K562 (cell line): Measurements from ENCODE around the gene ANAPC4. TPM values are rescaled to one million over a fixed set of nuclear protein-coding genes. Genes with fewer than 3 reads are reported as not detected.

Experiments
- CCNT2 ChIP-seq: IDR thresholded peaks from 2 replicates; pipeline ENCODE4 v1.6.1; 2011; ENCODE audit warnings: borderline replicate concordance, low read depth, mild to moderate bottlenecking, moderate library complexity, mixed read lengths, low read length; ENCODE audit not compliant: insufficient read length; ENCODE audit errors: extremely low read depth
- CSDE1 ChIP-seq, 2 experiments: fragments of 450-650 bp; IDR thresholded peaks; 2 replicates each; pipeline ENCODE4 v1.6.1; 2016; ENCODE audit warnings: mild to moderate bottlenecking in 1 of 2
- ELF2 ChIP-seq: fragments of 250-450 bp; sonication (Bioruptor Pico); IDR thresholded peaks from 2 replicates; pipeline ENCODE4 v1.5.0; 2021; ENCODE audit warnings: mild to moderate bottlenecking
- ELK1 ChIP-seq: sonication (generic); formaldehyde crosslinking; IDR thresholded peaks from 2 replicates; pipeline ENCODE4 v1.8.1; 2022; ENCODE audit warnings: missing genetic modification reagents
- ERF ChIP-seq: fragments of 450-650 bp; formaldehyde crosslinking; IDR thresholded peaks from 2 replicates; pipeline ENCODE4 v1.4.0; 2020; ENCODE audit warnings: mild to moderate bottlenecking, mixed read lengths
- MED1 ChIP-seq: sonication (generic); formaldehyde crosslinking; IDR thresholded peaks from 2 replicates; pipeline ENCODE4 v1.8.1; 2023; ENCODE audit warnings: missing genetic modification reagents, borderline replicate concordance
- MEIS2 ChIP-seq: fragments of 450-650 bp; IDR thresholded peaks from 2 replicates; pipeline ENCODE4 v1.6.1; 2014; ENCODE audit warnings: mild to moderate bottlenecking; ENCODE audit not compliant: partially characterized antibody
- MYC ChIP-seq, 2 experiments: fragments of 250-450 bp in 1 of 2; sonication (Bioruptor Pico) in 1 of 2; IDR thresholded peaks; 2 replicates each; pipeline versions ENCODE4 v1.5.1 to v1.6.1; 2012 to 2021; ENCODE audit warnings: low read depth in 2 of 2, borderline replicate concordance in 1 of 2, improper control_type of control experiment in 1 of 2, low read length in 1 of 2, mild to moderate bottlenecking in 1 of 2, moderate library complexity in 1 of 2
- POLR2A ChIP-seq: fragments of 450-650 bp; conservative IDR thresholded peaks from 2 replicates; pipeline ENCODE4 v1.6.1; 2016
- RFX7 ChIP-seq: fragments of 250-450 bp; sonication (Bioruptor Pico); IDR thresholded peaks from 2 replicates; pipeline ENCODE4 v1.5.1; 2021; ENCODE audit warnings: mild to moderate bottlenecking
- ZBTB17 ChIP-seq: fragments of 450-650 bp; formaldehyde crosslinking; IDR thresholded peaks from 2 replicates; pipeline ENCODE4 v1.4.0; 2020; ENCODE audit warnings: mild to moderate bottlenecking
- ZBTB7A ChIP-seq: IDR thresholded peaks from 2 replicates; pipeline ENCODE4 v1.6.1; 2011; ENCODE audit warnings: low read depth, mild to moderate bottlenecking, low read length, moderate library complexity, borderline replicate concordance; ENCODE audit not compliant: control insufficient read depth
- ZFX ChIP-seq: sonication (generic); formaldehyde crosslinking; IDR thresholded peaks from 2 replicates; pipeline ENCODE4 v1.8.0; 2022; ENCODE audit warnings: mild to moderate bottlenecking, missing genetic modification reagents, moderate library complexity
- ZNF280A ChIP-seq: fragments of 450-650 bp; IDR thresholded peaks from 2 replicates; pipeline ENCODE4 v1.6.1; 2018; ENCODE audit warnings: mild to moderate bottlenecking, low read depth; ENCODE audit not compliant: partially characterized antibody
- ZNF586 ChIP-seq: fragments of 450-650 bp; formaldehyde crosslinking; conservative IDR thresholded peaks from 2 replicates; pipeline ENCODE4 v1.4.0; 2020; ENCODE audit warnings: mild to moderate bottlenecking, moderate library complexity
- ZNF655 ChIP-seq: fragments of 250-450 bp; sonication (Bioruptor Pico); IDR thresholded peaks from 2 replicates; pipeline ENCODE4 v1.5.0; 2021
- ZNF668 ChIP-seq: fragments of 250-450 bp; sonication (Bioruptor Pico); IDR thresholded peaks from 2 replicates; pipeline ENCODE4 v1.8.0; 2022; ENCODE audit warnings: mild to moderate bottlenecking, inconsistent platforms
- ZNF780A ChIP-seq: fragments of 250-450 bp; sonication (Bioruptor Pico); IDR thresholded peaks from 2 replicates; pipeline ENCODE4 v1.5.0; 2021; ENCODE audit warnings: mild to moderate bottlenecking
- polyA plus RNA-seq, 8 experiments: library from polyadenylated mRNA; depleted of rRNA in 4 of 8; stranded (reverse) in 5 of 8; unstranded in 3 of 8; fragments of >200 nt; fragmentation: Nextera tagmentation in 2 of 8; fragmentation: Illumina TruSeq in 1 of 8; extraction: Ambion mirVana in 2 of 8; extraction: Trizol in 1 of 8; gene quantifications; 2 replicates each; pipeline versions ENCODE4 v1.2.1 to v1.2.3, GENCODE V29; 2011 to 2014; ENCODE audit warnings: inconsistent platforms in 1 of 8, missing spikeins in 1 of 8
- total RNA-seq, 7 experiments: library from RNA; depleted of rRNA in 6 of 7; stranded (reverse); fragments of >200 nt in 6 of 7; fragmentation: Illumina TruSeq in 2 of 7; extraction: Trizol in 2 of 7; gene quantifications; 2 replicates each; pipeline versions ENCODE4 v1.2.1 to v1.2.3, GENCODE V29; 2011 to 2021; ENCODE audit warnings: low replicate concordance in 1 of 7
- TF ChIP-seq, protein P1 (sequence below): IDR thresholded peaks from 3 replicates; pipeline ENCODE4 v1.6.1; 2011; ENCODE audit warnings: borderline replicate concordance, mild to moderate bottlenecking; ENCODE audit not compliant: insufficient read length, insufficient read depth

The ANAPC4 gene
- total and polyA plus RNA-seq, 9 of the 15 experiments (the other 6 are each of a cell fraction or from before 2014, with no cell fraction given), result 23.9 to 47.0 (median 31.9) TPM

DNA sequence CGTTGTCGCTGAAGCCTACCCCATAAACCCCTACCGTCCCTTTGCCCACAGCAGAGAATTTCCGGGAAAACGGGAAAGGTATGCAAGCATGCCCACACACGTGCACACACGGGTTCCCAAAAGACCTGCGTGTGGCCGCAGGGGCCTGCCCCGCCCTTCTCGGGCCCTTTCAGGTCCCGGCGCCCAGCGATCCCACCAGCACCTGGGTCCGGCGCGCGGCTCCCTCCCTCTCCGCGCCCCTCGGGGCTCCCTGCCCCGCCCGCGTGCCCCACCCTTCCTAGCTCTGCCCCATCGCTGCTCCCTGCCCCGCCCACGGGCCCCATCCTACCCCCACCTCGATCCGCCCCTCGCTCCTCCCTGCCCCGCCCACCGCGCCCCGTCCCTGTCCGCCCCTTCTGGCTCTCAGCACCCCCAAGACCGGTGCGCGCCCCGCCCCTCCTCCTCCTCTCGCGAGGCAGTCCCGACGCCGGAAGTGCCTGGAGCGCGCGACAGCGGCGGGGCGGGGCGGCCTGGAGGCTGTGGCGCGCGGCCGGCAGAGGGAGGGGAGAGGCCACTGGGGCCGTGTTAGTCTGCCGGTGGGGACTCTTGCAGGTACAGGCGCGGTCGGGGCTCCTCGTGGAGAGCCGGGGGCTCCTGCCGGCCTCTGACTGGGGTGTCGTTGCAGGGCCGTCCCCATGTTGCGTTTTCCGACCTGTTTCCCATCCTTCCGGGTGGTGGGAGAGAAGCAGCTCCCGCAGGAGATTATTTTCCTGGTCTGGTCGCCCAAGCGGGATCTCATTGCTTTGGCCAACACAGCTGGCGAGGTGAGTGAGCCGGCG is at the start of gene ANAPC4 (continued):
- TF ChIP-seq, protein P1, sequence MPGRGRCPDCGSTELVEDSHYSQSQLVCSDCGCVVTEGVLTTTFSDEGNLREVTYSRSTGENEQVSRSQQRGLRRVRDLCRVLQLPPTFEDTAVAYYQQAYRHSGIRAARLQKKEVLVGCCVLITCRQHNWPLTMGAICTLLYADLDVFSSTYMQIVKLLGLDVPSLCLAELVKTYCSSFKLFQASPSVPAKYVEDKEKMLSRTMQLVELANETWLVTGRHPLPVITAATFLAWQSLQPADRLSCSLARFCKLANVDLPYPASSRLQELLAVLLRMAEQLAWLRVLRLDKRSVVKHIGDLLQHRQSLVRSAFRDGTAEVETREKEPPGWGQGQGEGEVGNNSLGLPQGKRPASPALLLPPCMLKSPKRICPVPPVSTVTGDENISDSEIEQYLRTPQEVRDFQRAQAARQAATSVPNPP, result no peak
- TF ChIP-seq CCNT2 (peak; percentile 55), ZNF655 (CRISPR knock-in tag) (no peak), MED1 (CRISPR knock-in tag) (no peak), ZBTB17 (CRISPR knock-in tag) (peak; percentile 35; the same call in 1 of the 2 replicates), ZNF280A (no peak), ZNF780A (no peak), CSDE1 (IDR thresholded peaks at IDR 0.05) (no peak), ERF (CRISPR knock-in tag) (no peak), ELK1 (no peak), ZFX (peak; percentile 72), MEIS2 (no peak), ZNF668 (CRISPR knock-in tag) (no peak), ELF2 (peak; percentile 74; the same call in 1 of the 2 replicates), ZBTB7A (no peak; the same call in 1 of the 2 replicates), RFX7 (CRISPR knock-in tag) (no peak), ZNF586 (no peak), MYC (IDR thresholded peaks at IDR 0.05; ENCODE audit: low read depth, low read length) (peak; percentile 72), MYC (CRISPR knock-in tag; IDR thresholded peaks at IDR 0.05; ENCODE audit: borderline replicate concordance, low read depth) (no peak), POLR2A (peak; percentile 91)
